Aorta (tissue), 5 donors: Measurements from ENCODE around the gene LRRC9. TPM values are rescaled to one million over a fixed set of nuclear protein-coding genes. Genes with fewer than 3 reads are reported as not detected.
"Not testable (repeated sequence)": the region's sequence is repeated elsewhere in the genome, so short reads cannot be mapped to it uniquely, and the experiment has no call there.

Experiments used
- ATAC-seq: fragments of 200-7000 bp; cut with Tn5 transposase; one replicate; pipeline ENCODE4 v1.9.1; 2022; ENCODE audit warnings: moderate library complexity; ENCODE audit not compliant: low FRiP score
- DNase-seq, 2 donors: peaks; one replicate each; pipeline ENCODE4 v3.0.0-alpha.2; 2020
- H3K27ac ChIP-seq, 2 donors: one replicate each; pipeline ENCODE4 v1.5.1; 2013; ENCODE audit warnings: low read length in 2 of 2, mild to moderate bottlenecking in 2 of 2, moderate library complexity in 2 of 2, control low read depth in 1 of 2, inconsistent platforms in 1 of 2, low read depth in 1 of 2
- H3K27me3 ChIP-seq, 2 donors: one replicate each; pipeline ENCODE4 v1.6.1; 2013; ENCODE audit warnings: control low read depth in 1 of 2, low read length in 1 of 2, mild to moderate bottlenecking in 1 of 2, moderate library complexity in 1 of 2; ENCODE audit not compliant: insufficient read depth in 2 of 2, control insufficient read depth in 1 of 2
- H3K36me3 ChIP-seq, 2 donors: one replicate each; pipeline ENCODE4 v1.6.1; 2013; ENCODE audit warnings: control low read depth in 1 of 2, low read length in 1 of 2, mild to moderate bottlenecking in 1 of 2; ENCODE audit not compliant: insufficient read depth in 2 of 2, control insufficient read depth in 1 of 2
- H3K4me1 ChIP-seq, 2 donors: one replicate each; pipeline ENCODE4 v1.6.1; 2013; ENCODE audit warnings: low read length in 2 of 2, control low read depth in 1 of 2, mild to moderate bottlenecking in 1 of 2, moderate library complexity in 1 of 2; ENCODE audit not compliant: insufficient read depth in 2 of 2, control insufficient read depth in 1 of 2
- H3K4me3 ChIP-seq, 2 donors: one replicate each; pipeline ENCODE4 v1.5.1; 2013; ENCODE audit warnings: low read length in 2 of 2, control low read depth in 1 of 2, mild to moderate bottlenecking in 1 of 2
- H3K9me3 ChIP-seq: one replicate; pipeline ENCODE4 v1.6.1; 2013; ENCODE audit warnings: mild to moderate bottlenecking, low read length; ENCODE audit not compliant: control insufficient read depth
- WGBS, 2 donors: extraction: QIAGEN DNeasy Blood & Tissue Kit; methylation state at CpG; one replicate each; pipeline ENCODE4 v1.1.7; 2013; 5-methylcytosine and 5-hydroxymethylcytosine counted together
- intact Hi-C, 2 donors: fragments of 100-400 bp; cut with DNase I; formaldehyde crosslinking; loops; one replicate each; pipeline versions ENCODE4 v1.14.2 to v1.15.0; 2022
- polyA plus RNA-seq, 2 donors: library from polyadenylated mRNA; stranded (reverse); fragments of 200-250 nt; gene quantifications; one replicate each; pipeline ENCODE4 v1.2.3, GENCODE V29; 2013
- total RNA-seq, 2 donors: library from RNA; stranded (reverse); fragmentation: NEBNext Ultra II Directional; extraction: Animal tissue kit (Norgen Biotek cat#: 25700); gene quantifications; one replicate each; pipeline ENCODE4 v1.2.1, GENCODE V29; 2021
- donor health status: healthy with polysubstance abuse.
- donor health status: Bipolar disorder and iron deficiency.
- donor health status: DM: no; HTN: no; CAD: no.
- donor health status: DM: no; HTN: no; CAD: no.
- donor health status: DM: yes; HTN: yes; CAD: no.

LRRC9 gene
- total and polyA plus RNA-seq, 4 donors: not detected

GRCh38 chr14:60099855-60100254, 179.9 kb downstream of the LRRC9 start:
- intact Hi-C loops, H3K4me1 ChIP-seq: not testable (repeated sequence)
- WGBS, 2 donors: 96 to 98% methylated on average over 7 of the region's 7 CpGs

GRCh38 chr14:60101786-60102185, 181.8 kb downstream of the LRRC9 start:
- H3K36me3 ChIP-seq: no peaks in the 10 kb centered on the region
- H3K4me1 ChIP-seq: peaks cover 0 to 2% of the 10 kb centered on the region in 2 donors
- WGBS, 2 donors: 76 to 86% methylated on average over 1 of the region's 1 CpG
- H3K4me3 ChIP-seq: no peak overlapping the region
- no peak for ATAC-seq
- DNase-seq: no peak
- intact Hi-C loops: no loop called here
- H3K27me3 ChIP-seq: no peaks in the 10 kb centered on the region
- H3K9me3 ChIP-seq: no peaks in the 10 kb centered on the region
- no peak overlapping the region for H3K27ac ChIP-seq

More at GRCh38 chr14:60099855-60100254, 179.9 kb downstream of the LRRC9 start:
- not testable (repeated sequence) for H3K27me3 ChIP-seq, ATAC-seq, H3K4me3 ChIP-seq, DNase-seq, H3K9me3 ChIP-seq, H3K36me3 ChIP-seq, H3K27ac ChIP-seq

- no peak overlapping the region for H3K4me3 ChIP-seq
- WGBS, 2 donors: 21 to 22% methylated on average over 2 of the region's 2 CpGs
- no peaks in the 10 kb centered on the region for H3K36me3 ChIP-seq
- no peak overlapping the region for H3K27ac ChIP-seq
- DNase-seq: no peak
- no peaks in the 10 kb centered on the region for H3K9me3 ChIP-seq
- intact Hi-C loops: no loop called here
- H3K4me1 ChIP-seq: peaks cover 0 to 2% of the 10 kb centered on the region in 2 donors
- no peak for ATAC-seq
- no peaks in the 10 kb centered on the region for H3K27me3 ChIP-seq
Measured at GRCh38 chr14:60102389-60102788, 182.4 kb downstream of the LRRC9 start.

- DNase-seq (peak in 1 of 2 donors; percentile 46), ATAC-seq (no peak)
- H3K4me3 ChIP-seq: no peak overlapping the region
- H3K9me3 ChIP-seq: no peaks in the 10 kb centered on the region
- intact Hi-C loops: loop anchor here in 1 of 2 donors (5.0 kb wide), 1 partner anchor 56 kb away; no protein-coding TSS in a partner anchor
- no peaks in the 10 kb centered on the region for H3K36me3 ChIP-seq
- H3K27ac ChIP-seq: no peak overlapping the region
- WGBS, 2 donors: 33 to 51% methylated on average over 2 of the region's 2 CpGs
- no peaks in the 10 kb centered on the region for H3K27me3 ChIP-seq
- H3K4me1 ChIP-seq: peaks cover 0 to 2% of the 10 kb centered on the region in 2 donors
Measured at GRCh38 chr14:60106339-60106738, 186.4 kb downstream of the LRRC9 start.

- Histone ChIP-seq H3K4me1 (peaks cover 0 to 2% of the 10 kb centered on the region in 2 donors), H3K9me3 (no peaks in the 10 kb centered on the region), H3K27me3 (no peaks in the 10 kb centered on the region), H3K27ac (no peak overlapping the region), H3K4me3 (no peak overlapping the region), H3K36me3 (no peaks in the 10 kb centered on the region)
- no peak for DNase-seq
- no peak for ATAC-seq
- WGBS, 2 donors: 82 to 83% methylated on average over 4 of the region's 4 CpGs
- intact Hi-C loops: loop anchor here in 1 of 2 donors (5.0 kb wide), 1 partner anchor 55 kb away; no protein-coding TSS in a partner anchor
Measured at GRCh38 chr14:60107477-60107876, 187.5 kb downstream of the LRRC9 start.

- Histone ChIP-seq H3K27me3 (no peaks in the 10 kb centered on the region), H3K9me3 (no peaks in the 10 kb centered on the region), H3K4me1 (no peaks in the 10 kb centered on the region), H3K4me3 (no peak overlapping the region), H3K27ac (no peak overlapping the region), H3K36me3 (peaks cover 4% of the 10 kb centered on the region in 2 donors)
- intact Hi-C loops: no loop called here
- no peak for ATAC-seq
- no peak for DNase-seq
- 91 to 94% methylated on average over 2 of the region's 2 CpGs for WGBS, 2 donors
Measured at GRCh38 chr14:60111732-60112131, 191.8 kb downstream of the LRRC9 start.

Other genes starting within 250 kb of the LRRC9 start
- 10 to 100 TPM; 17.8 to 42.4 TPM for gene RTN1, start 49.4 kb upstream of the LRRC9 start, total RNA-seq
- 10 to 100 TPM; 21.4 to 43.7 TPM for gene RTN1, start 49.4 kb upstream of the LRRC9 start, polyA plus RNA-seq
- gene PCNX4, start 171.8 kb downstream of the LRRC9 start, total RNA-seq: 10 to 100 TPM; 41.2 to 49.7 TPM
- gene PCNX4, start 171.8 kb downstream of the LRRC9 start, polyA plus RNA-seq: 10 to 100 TPM in 1 of 2 donors, 1 to 10 TPM in 1; 6.0 to 19.2 TPM
- 10 to 100 TPM; 68.2 to 75.3 TPM for gene DHRS7, start 245.3 kb downstream of the LRRC9 start, total RNA-seq
- gene DHRS7, start 245.3 kb downstream of the LRRC9 start, polyA plus RNA-seq: 10 to 100 TPM; 67.7 to 68.3 TPM